ENCODE results near the gene APLF. TPM values are rescaled to one million over a fixed set of nuclear protein-coding genes. Genes with fewer than 3 reads are reported as not detected.
"Not testable (repeated sequence)": the region's sequence is repeated elsewhere in the genome, so short reads cannot be mapped to it uniquely, and the experiment has no call there.

Gene APLF
- total RNA-seq, 4 donors from 2014 or later = 0.70 to 9.1 (median 2.0) TPM

DNA sequence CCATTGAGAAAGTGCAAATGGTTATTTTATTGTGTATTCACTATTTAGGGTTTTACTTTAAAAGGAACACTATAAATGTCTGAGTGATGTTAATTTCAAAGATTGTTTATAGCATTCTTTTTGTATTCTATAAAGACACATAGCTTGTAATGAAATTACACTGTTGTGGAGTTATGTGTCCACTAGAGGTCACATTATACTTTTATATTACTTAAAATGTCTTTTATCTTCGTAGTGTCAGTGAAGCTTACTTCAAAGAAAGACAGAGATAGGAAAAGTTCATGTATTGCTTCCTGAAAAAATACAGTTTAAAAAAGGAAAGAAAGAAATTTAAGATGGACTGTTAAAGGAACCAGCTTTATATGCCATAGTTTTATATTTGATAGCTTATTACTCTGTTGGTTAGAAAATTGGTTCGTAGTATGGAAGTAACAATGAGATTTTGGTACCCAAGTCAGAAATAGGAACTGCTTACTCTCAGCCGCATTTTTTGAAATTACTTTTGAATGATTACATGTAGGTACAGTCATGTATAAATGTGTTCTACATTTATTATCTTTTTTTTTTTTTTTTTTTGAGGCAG is 20.5 kb downstream of the APLF start:
- H3K27ac ChIP-seq = no peak overlapping the region
- no peak for DNase-seq
- no peaks in the 10 kb centered on the region for H3K9me3 ChIP-seq
- H3K4me1 ChIP-seq = no peaks in the 10 kb centered on the region
- H3K27me3 ChIP-seq = no peaks in the 10 kb centered on the region
- no peak overlapping the region for H3K4me3 ChIP-seq
- H3K36me3 ChIP-seq = no peaks in the 10 kb centered on the region
- TF ChIP-seq POLR2A (IDR thresholded peaks at IDR 0.05) = peak in 1 of 2 donors; percentile 15
- TF ChIP-seq, protein P1, sequence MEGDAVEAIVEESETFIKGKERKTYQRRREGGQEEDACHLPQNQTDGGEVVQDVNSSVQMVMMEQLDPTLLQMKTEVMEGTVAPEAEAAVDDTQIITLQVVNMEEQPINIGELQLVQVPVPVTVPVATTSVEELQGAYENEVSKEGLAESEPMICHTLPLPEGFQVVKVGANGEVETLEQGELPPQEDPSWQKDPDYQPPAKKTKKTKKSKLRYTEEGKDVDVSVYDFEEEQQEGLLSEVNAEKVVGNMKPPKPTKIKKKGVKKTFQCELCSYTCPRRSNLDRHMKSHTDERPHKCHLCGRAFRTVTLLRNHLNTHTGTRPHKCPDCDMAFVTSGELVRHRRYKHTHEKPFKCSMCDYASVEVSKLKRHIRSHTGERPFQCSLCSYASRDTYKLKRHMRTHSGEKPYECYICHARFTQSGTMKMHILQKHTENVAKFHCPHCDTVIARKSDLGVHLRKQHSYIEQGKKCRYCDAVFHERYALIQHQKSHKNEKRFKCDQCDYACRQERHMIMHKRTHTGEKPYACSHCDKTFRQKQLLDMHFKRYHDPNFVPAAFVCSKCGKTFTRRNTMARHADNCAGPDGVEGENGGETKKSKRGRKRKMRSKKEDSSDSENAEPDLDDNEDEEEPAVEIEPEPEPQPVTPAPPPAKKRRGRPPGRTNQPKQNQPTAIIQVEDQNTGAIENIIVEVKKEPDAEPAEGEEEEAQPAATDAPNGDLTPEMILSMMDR (IDR thresholded peaks at IDR 0.05) = peak; percentile 25 to 66 (median 54)

DNA sequence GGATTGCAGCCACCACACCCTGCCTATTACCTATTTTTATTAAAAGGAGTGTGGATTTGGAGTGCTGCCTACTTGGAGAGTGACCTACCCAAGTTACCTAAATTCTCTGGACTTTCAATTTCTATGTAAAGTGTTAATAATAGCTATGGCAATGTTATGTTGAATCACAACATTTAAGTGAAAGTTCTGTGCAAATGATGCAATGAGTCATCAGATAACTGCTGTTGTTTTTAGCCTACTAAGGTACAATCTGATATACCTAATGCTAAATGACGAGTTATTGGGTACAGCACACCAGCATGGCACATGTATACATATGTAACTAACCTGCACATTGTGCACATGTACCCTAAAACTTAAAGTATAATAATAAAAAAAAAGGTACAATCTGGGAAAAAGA is 21.2 kb downstream of the APLF start:
- H3K4me1 ChIP-seq, H3K4me3 ChIP-seq, H3K27ac ChIP-seq, H3K36me3 ChIP-seq, H3K9me3 ChIP-seq, DNase-seq, H3K27me3 ChIP-seq: not testable (repeated sequence)

DNA sequence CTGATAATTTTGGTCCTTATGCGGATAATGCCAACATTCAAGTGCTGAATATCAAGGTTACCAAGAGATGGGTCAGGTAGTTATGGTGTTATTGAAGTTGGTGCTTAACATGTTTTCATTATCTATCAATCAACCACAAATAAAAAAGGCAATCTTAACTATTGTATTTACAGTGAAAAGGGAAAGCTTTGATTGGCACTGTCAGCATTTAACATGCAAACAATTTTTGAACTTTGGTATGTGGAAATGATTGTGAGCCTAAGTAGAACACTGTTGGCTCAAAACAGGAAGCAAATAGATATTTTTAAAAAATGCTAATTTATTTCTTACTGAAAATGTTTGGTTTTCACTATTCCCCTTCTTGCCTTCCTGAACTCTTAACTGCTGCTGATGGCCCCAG is 21.9 kb downstream of the APLF start:
- no peak for TF ChIP-seq POLR2A (IDR thresholded peaks at IDR 0.05)
- TF ChIP-seq, protein P1 (IDR thresholded peaks at IDR 0.05) = no peak
- Histone ChIP-seq H3K9me3 (no peaks in the 10 kb centered on the region), H3K27me3 (no peaks in the 10 kb centered on the region), H3K4me3 (no peak overlapping the region), H3K36me3 (no peaks in the 10 kb centered on the region), H3K4me1 (no peaks in the 10 kb centered on the region), H3K27ac (no peak overlapping the region)
- DNase-seq = no peak

DNA sequence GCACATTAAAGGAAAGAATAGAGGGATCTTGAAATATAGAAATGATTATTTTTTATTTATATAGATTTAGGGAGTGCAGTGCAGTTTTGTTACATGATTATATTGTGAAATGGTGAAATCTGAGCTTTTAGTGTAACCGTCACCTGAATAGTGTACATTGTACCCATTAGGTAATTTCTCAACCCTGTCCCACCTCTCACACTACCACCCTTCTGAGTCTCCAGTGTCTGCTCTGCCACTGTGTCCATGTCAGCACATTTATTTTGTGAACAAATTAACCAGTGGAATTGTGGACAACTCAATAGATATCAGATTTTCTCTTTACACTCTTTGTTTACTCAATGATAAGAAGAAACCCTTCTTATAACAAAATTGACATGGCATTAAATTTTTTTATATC is 24.2 kb downstream of the APLF start:
- Histone ChIP-seq H3K4me3 (no peak overlapping the region), H3K36me3 (no peaks in the 10 kb centered on the region), H3K9me3 (no peaks in the 10 kb centered on the region), H3K4me1 (no peaks in the 10 kb centered on the region), H3K27ac (no peak overlapping the region), H3K27me3 (no peaks in the 10 kb centered on the region)
- no peak for DNase-seq
- TF ChIP-seq POLR2A (IDR thresholded peaks at IDR 0.05) = no peak
- TF ChIP-seq, protein P1 (IDR thresholded peaks at IDR 0.05) = no peak

DNA sequence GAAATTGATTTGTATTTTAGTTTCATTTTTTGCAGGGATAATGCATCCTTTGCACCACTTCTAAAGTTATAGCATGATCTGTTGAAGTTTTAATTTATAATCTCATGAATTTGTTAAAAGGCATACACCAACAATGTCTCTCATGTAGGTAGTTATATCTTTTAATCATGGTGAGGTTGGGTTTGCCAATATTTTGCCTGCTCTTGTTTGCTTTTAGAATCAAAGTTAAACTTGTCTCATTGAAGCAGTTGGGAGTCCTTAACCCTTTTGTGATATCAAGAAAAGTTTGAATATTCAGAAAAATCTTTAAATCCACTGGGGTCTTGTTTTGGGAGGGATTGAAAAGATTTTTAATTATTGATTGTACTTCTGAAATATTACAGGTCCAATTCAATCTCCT is 31.7 kb downstream of the APLF start:
- DNase-seq = no peak
- Histone ChIP-seq H3K9me3 (no peaks in the 10 kb centered on the region), H3K4me3 (no peak overlapping the region), H3K27ac (no peak overlapping the region), H3K27me3 (no peaks in the 10 kb centered on the region), H3K36me3 (no peaks in the 10 kb centered on the region), H3K4me1 (no peaks in the 10 kb centered on the region)
- TF ChIP-seq POLR2A (IDR thresholded peaks at IDR 0.05) = no peak
- TF ChIP-seq, protein P1 (IDR thresholded peaks at IDR 0.05) = no peak

DNA sequence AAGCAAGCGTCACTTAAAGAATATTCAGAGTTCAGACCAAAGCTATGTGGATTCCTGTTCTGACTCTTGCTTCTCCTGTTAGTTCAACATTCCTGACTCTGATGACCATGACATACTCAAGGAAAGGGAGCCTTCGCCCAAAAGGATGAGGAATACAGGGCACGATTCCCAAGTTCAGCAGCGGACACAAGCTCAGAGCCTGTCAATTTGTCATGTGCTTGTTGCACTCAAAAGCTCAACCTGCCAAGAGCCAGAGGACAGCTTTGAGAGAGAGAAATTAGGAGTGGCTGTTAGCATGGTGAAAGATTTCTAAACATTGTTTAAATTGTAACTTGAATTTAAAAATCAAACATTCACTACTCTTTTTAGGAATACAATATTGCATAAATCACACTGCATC is 33.3 kb downstream of the APLF start:
- no peak overlapping the region for H3K4me3 ChIP-seq
- no peaks in the 10 kb centered on the region for H3K36me3 ChIP-seq
- no peak for TF ChIP-seq POLR2A (IDR thresholded peaks at IDR 0.05)
- TF ChIP-seq, protein P1 (IDR thresholded peaks at IDR 0.05) = no peak
- no peaks in the 10 kb centered on the region for H3K4me1 ChIP-seq
- DNase-seq = no peak
- no peaks in the 10 kb centered on the region for H3K9me3 ChIP-seq
- no peak overlapping the region for H3K27ac ChIP-seq
- no peaks in the 10 kb centered on the region for H3K27me3 ChIP-seq
